ENCODE results near the gene AZU1.
A peak's percentile ranks its signal among the peaks of the same experiment; 100 is the strongest.

Gene AZU1

DNA sequence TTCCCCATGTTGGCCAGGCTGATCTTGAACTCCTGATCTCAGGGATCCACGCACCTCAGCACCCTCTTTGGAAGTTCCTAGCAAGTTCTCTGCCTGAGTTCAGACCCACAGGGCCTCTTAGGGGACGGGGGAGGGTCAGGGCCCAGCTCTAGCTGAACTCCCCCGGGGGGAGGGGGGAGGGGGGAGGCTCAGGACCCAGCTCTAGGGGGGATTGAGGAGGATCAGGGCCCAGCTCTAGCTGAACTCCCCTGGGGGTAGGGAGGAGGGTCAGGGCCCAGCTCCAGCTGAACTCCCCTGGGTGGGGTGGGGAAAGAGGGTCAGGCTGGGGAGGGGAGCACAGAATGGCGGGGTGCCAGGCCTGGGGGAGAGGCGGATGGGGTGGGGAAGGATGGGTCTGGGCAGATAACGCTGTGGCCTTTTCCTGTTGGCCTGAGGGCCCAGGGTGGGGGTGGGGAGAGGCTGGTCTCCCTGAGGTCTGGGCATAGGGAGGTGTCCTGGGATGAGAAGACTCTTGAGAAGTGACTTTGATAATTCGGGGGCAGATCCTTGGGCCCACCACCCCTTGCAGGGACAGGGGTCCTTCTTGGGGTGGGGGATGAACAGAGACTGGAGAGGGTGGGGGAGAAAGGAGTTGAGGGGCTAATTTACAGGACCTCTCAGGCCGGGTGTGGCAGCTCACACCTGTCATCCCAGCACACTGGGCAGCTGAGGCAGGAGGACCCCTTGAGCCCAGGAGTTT, 35.9 kb upstream of the AZU1 start:
- ChIA-PET CTCF (interaction anchor here (0.6 to 0.7 kb wide), 2 partner anchors 47 to 706 kb away, joined by 3 read pairs; no protein-coding TSS in a partner anchor), POLR2A (no interaction called here)
- Histone ChIP-seq H3K4me3 (ENCODE audit: control insufficient read depth in 1 of 7, extremely low read depth in 1 of 7, insufficient read depth in 4 of 7, low read depth in 2 of 7, low read length in 6 of 7) (no peak overlapping the region), H3K9me3 (ENCODE audit: control extremely low read depth in 1 of 5, control insufficient read depth in 4 of 5, insufficient read depth in 2 of 5, low read depth in 1 of 5, low read length in 4 of 5) (no peaks in the 10 kb centered on the region), H3K36me3 (ENCODE audit: control insufficient read depth in 4 of 4, insufficient read depth in 4 of 4, low read length in 3 of 4) (no peaks in the 10 kb centered on the region), H3K4me1 (ENCODE audit: control extremely low read depth in 1 of 4, control insufficient read depth in 4 of 4, insufficient read depth in 4 of 4, low read length in 3 of 4) (peaks cover 0 to 32% (median 28%) of the 10 kb centered on the region in 4 experiments), H3K27ac (ENCODE audit: insufficient read depth in 1 of 2, low read depth in 1 of 2, low read length in 2 of 2, poor library complexity in 1 of 2, severe bottlenecking in 2 of 2) (peak overlapping the region in 1 of 2 experiments; percentile 66), H3K27me3 (replicated peaks in 2 of 5; ENCODE audit: control insufficient read depth in 4 of 5, insufficient read depth in 5 of 5, low read length in 4 of 5) (no peaks in the 10 kb centered on the region)
- DNase-seq: no peak
- WGBS (ENCODE audit: insufficient coverage): 88% methylated on average over 3 of the region's 8 CpGs

- H3K27me3 ChIP-seq (replicated peaks in 2 of 5; ENCODE audit: control insufficient read depth in 4 of 5, insufficient read depth in 5 of 5, low read length in 4 of 5): no peaks in the 10 kb centered on the region
- 93% methylated on average over 11 of the region's 16 CpGs for WGBS (ENCODE audit: insufficient coverage)
- CTCF ChIA-PET: no interaction called here
- H3K27ac ChIP-seq (ENCODE audit: insufficient read depth in 1 of 2, low read depth in 1 of 2, low read length in 2 of 2, poor library complexity in 1 of 2, severe bottlenecking in 2 of 2): peak overlapping the region in 1 of 2 experiments; percentile 66
- POLR2A ChIA-PET: no interaction called here
- H3K36me3 ChIP-seq (ENCODE audit: control insufficient read depth in 4 of 4, insufficient read depth in 4 of 4, low read length in 3 of 4): no peaks in the 10 kb centered on the region
- peaks cover 0 to 32% (median 28%) of the 10 kb centered on the region in 4 experiments for H3K4me1 ChIP-seq (ENCODE audit: control extremely low read depth in 1 of 4, control insufficient read depth in 4 of 4, insufficient read depth in 4 of 4, low read length in 3 of 4)
- DNase-seq: no peak
- H3K9me3 ChIP-seq (ENCODE audit: control extremely low read depth in 1 of 5, control insufficient read depth in 4 of 5, insufficient read depth in 2 of 5, low read depth in 1 of 5, low read length in 4 of 5): no peaks in the 10 kb centered on the region
- H3K4me3 ChIP-seq (ENCODE audit: control insufficient read depth in 1 of 7, extremely low read depth in 1 of 7, insufficient read depth in 4 of 7, low read depth in 2 of 7, low read length in 6 of 7): no peak overlapping the region
Measured at GRCh38 chr19:792306-792885, 35.2 kb upstream of the AZU1 start.

GRCh38 chr19:793806-794205, 33.8 kb upstream of the AZU1 start:
- ChIA-PET CTCF (no interaction called here), POLR2A (no interaction called here)
- DNase-seq: no peak
- Histone ChIP-seq H3K4me3 (ENCODE audit: control insufficient read depth in 1 of 7, extremely low read depth in 1 of 7, insufficient read depth in 4 of 7, low read depth in 2 of 7, low read length in 6 of 7) (no peak overlapping the region), H3K4me1 (ENCODE audit: control extremely low read depth in 1 of 4, control insufficient read depth in 4 of 4, insufficient read depth in 4 of 4, low read length in 3 of 4) (peaks cover 0 to 32% (median 30%) of the 10 kb centered on the region in 4 experiments), H3K36me3 (ENCODE audit: control insufficient read depth in 4 of 4, insufficient read depth in 4 of 4, low read length in 3 of 4) (peaks cover 0 to 8% (median 0%) of the 10 kb centered on the region in 4 experiments), H3K27me3 (replicated peaks in 2 of 5; ENCODE audit: control insufficient read depth in 4 of 5, insufficient read depth in 5 of 5, low read length in 4 of 5) (no peaks in the 10 kb centered on the region), H3K27ac (ENCODE audit: insufficient read depth in 1 of 2, low read depth in 1 of 2, low read length in 2 of 2, poor library complexity in 1 of 2, severe bottlenecking in 2 of 2) (no peak overlapping the region), H3K9me3 (ENCODE audit: control extremely low read depth in 1 of 5, control insufficient read depth in 4 of 5, insufficient read depth in 2 of 5, low read depth in 1 of 5, low read length in 4 of 5) (no peaks in the 10 kb centered on the region)
- WGBS (ENCODE audit: insufficient coverage): 96% methylated on average over 11 of the region's 12 CpGs

- Histone ChIP-seq H3K36me3 (ENCODE audit: control insufficient read depth in 4 of 4, insufficient read depth in 4 of 4, low read length in 3 of 4) (peaks cover 0 to 20% (median 4%) of the 10 kb centered on the region in 4 experiments), H3K27ac (ENCODE audit: insufficient read depth in 1 of 2, low read depth in 1 of 2, low read length in 2 of 2, poor library complexity in 1 of 2, severe bottlenecking in 2 of 2) (no peak overlapping the region), H3K9me3 (ENCODE audit: control extremely low read depth in 1 of 5, control insufficient read depth in 4 of 5, insufficient read depth in 2 of 5, low read depth in 1 of 5, low read length in 4 of 5) (no peaks in the 10 kb centered on the region), H3K4me3 (ENCODE audit: control insufficient read depth in 1 of 7, extremely low read depth in 1 of 7, insufficient read depth in 4 of 7, low read depth in 2 of 7, low read length in 6 of 7) (no peak overlapping the region), H3K4me1 (ENCODE audit: control extremely low read depth in 1 of 4, control insufficient read depth in 4 of 4, insufficient read depth in 4 of 4, low read length in 3 of 4) (peaks cover 0 to 35% (median 31%) of the 10 kb centered on the region in 4 experiments), H3K27me3 (replicated peaks in 2 of 5; ENCODE audit: control insufficient read depth in 4 of 5, insufficient read depth in 5 of 5, low read length in 4 of 5) (no peaks in the 10 kb centered on the region)
- WGBS (ENCODE audit: insufficient coverage): over 99% methylated on average over 25 of the region's 28 CpGs
- no peak for DNase-seq
- CTCF ChIA-PET: no interaction called here
- POLR2A ChIA-PET: no interaction called here
Measured at GRCh38 chr19:795073-795611, 32.5 kb upstream of the AZU1 start.

DNA sequence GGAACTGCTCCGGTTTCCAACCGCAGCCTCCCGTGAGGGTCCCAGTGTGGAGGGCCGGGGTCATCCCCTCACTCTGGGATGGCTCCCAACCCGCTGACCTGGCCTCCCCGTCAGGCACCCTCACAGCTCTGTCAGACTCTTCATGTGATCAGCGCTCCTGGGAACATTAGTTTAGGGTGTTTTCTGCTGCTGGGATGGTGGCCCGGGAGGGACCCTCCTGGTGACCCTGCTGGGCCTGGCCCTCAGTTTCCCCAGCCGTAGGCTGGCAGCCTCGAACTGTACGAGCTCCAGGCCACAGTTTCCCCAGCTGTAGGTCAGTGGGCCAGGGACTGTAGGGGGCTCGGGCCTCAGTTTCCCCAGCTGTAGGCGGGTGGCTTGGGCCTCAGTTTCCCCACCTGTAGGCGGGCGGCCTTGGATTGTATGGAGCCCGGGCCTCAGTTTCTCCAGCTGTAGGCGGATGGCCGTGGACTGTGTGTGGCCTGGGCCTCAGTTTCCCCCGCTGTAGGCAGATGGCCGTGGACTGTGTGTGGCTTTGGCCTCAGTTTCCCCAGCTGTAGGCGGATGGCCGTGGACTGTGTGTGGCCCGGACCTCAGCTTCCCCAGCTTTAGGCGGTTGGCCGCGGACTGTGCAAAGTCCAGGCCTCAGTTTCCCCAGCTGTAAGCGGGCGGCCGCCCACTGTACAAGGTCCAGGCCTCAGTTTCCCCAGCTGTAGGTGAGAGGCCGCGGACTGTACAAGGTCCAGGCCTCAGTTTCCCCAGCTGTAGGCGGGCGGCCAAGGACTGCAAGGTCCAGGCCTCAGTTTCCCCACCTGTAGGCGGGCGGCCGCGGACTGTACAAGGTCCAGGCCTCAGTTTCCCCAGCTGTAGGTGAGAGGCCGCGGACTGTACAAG, 31.7 kb upstream of the AZU1 start:
- WGBS (ENCODE audit: insufficient coverage): 87% methylated on average over 39 of the region's 39 CpGs
- Histone ChIP-seq H3K27me3 (replicated peaks in 2 of 5; ENCODE audit: control insufficient read depth in 4 of 5, insufficient read depth in 5 of 5, low read length in 4 of 5) (no peaks in the 10 kb centered on the region), H3K4me3 (ENCODE audit: control insufficient read depth in 1 of 7, extremely low read depth in 1 of 7, insufficient read depth in 4 of 7, low read depth in 2 of 7, low read length in 6 of 7) (peak overlapping the region in 6 of 7 experiments; percentile 79 to 97 (median 82)), H3K36me3 (ENCODE audit: control insufficient read depth in 4 of 4, insufficient read depth in 4 of 4, low read length in 3 of 4) (peaks cover 0 to 28% (median 6%) of the 10 kb centered on the region in 4 experiments), H3K4me1 (ENCODE audit: control extremely low read depth in 1 of 4, control insufficient read depth in 4 of 4, insufficient read depth in 4 of 4, low read length in 3 of 4) (peaks cover 0 to 43% (median 39%) of the 10 kb centered on the region in 4 experiments), H3K9me3 (ENCODE audit: control extremely low read depth in 1 of 5, control insufficient read depth in 4 of 5, insufficient read depth in 2 of 5, low read depth in 1 of 5, low read length in 4 of 5) (no peaks in the 10 kb centered on the region), H3K27ac (ENCODE audit: insufficient read depth in 1 of 2, low read depth in 1 of 2, low read length in 2 of 2, poor library complexity in 1 of 2, severe bottlenecking in 2 of 2) (peak overlapping the region in 1 of 2 experiments; percentile 68)
- POLR2A ChIA-PET: interaction anchor here (1.2 kb wide), 1 partner anchor 22 kb away, joined by 4 read pairs; no protein-coding TSS in a partner anchor
- CTCF ChIA-PET: interaction anchor here (1.1 kb wide), 1 partner anchor 12 kb away, joined by 5 read pairs; no protein-coding TSS in a partner anchor
- no peak for DNase-seq

DNA sequence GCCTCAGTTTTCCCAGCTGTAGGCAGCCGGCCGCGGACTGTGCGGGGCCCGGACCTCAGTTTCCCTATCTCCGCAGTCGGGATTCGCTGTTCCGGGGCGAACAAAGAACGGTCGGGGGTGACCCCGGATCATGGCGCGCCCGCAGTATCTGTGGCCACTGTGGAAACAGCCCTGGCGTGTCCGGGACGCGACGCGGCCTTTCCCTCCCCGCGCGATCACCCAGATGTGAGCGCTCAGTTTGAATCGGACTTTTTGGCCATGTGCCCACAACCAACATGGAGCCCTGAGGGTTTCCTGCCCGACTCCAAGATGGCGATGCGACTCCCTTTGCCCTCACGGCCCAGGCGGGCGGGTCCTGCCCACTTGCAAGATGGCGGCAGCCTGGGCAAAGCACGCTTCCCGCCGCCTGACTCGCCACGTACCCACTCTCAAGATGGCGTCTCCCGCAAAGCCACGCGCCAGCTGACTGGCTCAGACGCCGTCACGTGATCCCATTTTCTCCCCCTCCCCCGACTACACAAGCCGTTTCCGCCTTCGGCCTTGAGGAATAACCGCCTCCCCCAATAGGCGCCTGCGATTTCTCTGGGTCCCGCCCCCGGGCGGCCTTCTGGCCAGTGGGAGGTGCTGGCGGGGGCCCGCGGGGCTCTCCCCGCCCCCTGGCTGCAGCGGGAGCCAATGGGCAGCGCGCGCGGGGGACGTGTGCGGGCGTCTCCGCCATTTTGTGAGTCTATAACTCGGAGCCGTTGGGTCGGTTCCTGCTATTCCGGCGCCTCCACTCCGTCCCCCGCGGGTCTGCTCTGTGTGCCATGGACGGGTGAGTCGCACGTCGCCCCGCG, 30.7 kb upstream of the AZU1 start, which contains the start of gene PTBP1:
PTBP1 (plus strand) TSS at position 761 of the 836 bp plus-strand sequence; CDS start at position 807, 46 bp downstream.
- Histone ChIP-seq H3K4me3 (ENCODE audit: control insufficient read depth in 1 of 7, extremely low read depth in 1 of 7, insufficient read depth in 4 of 7, low read depth in 2 of 7, low read length in 6 of 7) (peak within 1 kb of the TSS; percentile 67 to 97 (median 86)), H3K27ac (ENCODE audit: insufficient read depth in 1 of 2, low read depth in 1 of 2, low read length in 2 of 2, poor library complexity in 1 of 2, severe bottlenecking in 2 of 2) (peak within 1 kb of the TSS; percentile 77 to 88), H3K36me3 (ENCODE audit: control insufficient read depth in 4 of 4, insufficient read depth in 4 of 4, low read length in 3 of 4) (peaks cover 0 to 37% (median 11%) of the 10 kb centered on the region in 4 experiments), H3K27me3 (replicated peaks in 2 of 5; ENCODE audit: control insufficient read depth in 4 of 5, insufficient read depth in 5 of 5, low read length in 4 of 5) (no peaks in the 10 kb centered on the region), H3K4me1 (ENCODE audit: control extremely low read depth in 1 of 4, control insufficient read depth in 4 of 4, insufficient read depth in 4 of 4, low read length in 3 of 4) (peaks cover 0 to 47% (median 42%) of the 10 kb centered on the region in 4 experiments), H3K9me3 (ENCODE audit: control extremely low read depth in 1 of 5, control insufficient read depth in 4 of 5, insufficient read depth in 2 of 5, low read depth in 1 of 5, low read length in 4 of 5) (no peaks in the 10 kb centered on the region)
- peak; percentile 100 for DNase-seq
- 1% methylated on average over 68 of the region's 83 CpGs for WGBS (ENCODE audit: insufficient coverage)
- ChIA-PET POLR2A (interaction anchor here (1.2 kb wide), 1 partner anchor 21 kb away, joined by 4 read pairs; no protein-coding TSS in a partner anchor), CTCF (interaction anchor here (1.1 kb wide), 1 partner anchor 13 kb away, joined by 5 read pairs; no protein-coding TSS in a partner anchor)

All from common myeloid progenitor, CD34-positive (primary cell).